ENCODE measurements around the gene LINGO4.

Gene LINGO4

DNA sequence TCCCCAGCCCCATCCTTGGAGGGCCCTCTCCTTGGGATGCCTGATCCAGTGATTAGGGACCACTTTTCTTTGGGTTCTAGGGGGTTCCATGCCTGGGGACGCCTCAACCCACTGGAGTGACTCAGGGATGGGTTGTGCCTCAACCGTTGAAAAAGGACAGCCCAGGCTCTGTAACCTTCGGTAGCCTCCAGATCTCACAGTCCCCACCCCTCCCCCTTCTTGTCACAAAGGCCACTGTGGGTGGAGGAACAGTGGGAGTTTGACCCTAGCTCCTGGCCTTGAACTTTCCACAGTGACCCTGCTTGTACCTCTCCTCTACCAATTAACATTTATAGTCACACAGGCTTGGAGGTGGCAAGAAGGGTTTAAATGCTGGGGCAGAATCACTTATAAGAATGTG, 29.0 kb upstream of the LINGO4 start:
- no peak for DNase-seq (ENCODE audit: low read depth, low spot score)

DNA sequence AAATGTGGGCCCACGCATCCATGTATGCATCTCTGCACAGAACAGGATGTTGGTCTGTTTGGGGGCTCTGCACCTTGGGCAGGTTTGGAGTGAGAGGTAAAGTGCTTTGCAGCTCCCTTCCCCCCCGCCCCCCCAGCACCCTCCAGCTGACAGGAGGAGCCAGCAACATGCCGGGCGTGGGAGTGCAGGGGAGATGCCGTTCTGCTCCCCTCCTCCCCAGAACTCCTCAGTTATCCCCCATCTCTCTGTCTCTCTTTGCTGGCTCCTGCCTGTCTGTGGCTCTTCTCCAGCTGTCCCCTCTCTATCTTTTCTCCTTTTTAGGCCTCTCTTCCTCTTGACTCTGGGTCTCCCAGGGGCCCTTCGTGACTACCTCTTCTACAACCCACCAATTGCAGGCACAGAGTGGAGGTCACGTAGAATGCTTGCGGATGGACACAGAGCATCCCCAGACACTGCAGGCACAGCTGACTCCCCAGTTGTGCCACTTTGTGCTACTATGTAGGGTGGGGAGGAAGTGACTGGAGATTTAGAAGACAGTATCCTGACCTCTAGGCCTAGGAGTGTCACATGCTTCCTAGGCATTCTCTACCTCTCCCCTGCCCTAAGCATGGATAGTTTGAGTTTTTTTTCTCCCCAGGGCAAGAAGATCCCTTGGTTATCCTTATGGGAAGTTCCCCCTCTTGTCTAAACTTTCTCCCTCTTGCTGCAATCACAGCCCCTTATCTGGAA, 28.1 kb upstream of the LINGO4 start:
- no peak for DNase-seq (ENCODE audit: low read depth, low spot score)

DNA sequence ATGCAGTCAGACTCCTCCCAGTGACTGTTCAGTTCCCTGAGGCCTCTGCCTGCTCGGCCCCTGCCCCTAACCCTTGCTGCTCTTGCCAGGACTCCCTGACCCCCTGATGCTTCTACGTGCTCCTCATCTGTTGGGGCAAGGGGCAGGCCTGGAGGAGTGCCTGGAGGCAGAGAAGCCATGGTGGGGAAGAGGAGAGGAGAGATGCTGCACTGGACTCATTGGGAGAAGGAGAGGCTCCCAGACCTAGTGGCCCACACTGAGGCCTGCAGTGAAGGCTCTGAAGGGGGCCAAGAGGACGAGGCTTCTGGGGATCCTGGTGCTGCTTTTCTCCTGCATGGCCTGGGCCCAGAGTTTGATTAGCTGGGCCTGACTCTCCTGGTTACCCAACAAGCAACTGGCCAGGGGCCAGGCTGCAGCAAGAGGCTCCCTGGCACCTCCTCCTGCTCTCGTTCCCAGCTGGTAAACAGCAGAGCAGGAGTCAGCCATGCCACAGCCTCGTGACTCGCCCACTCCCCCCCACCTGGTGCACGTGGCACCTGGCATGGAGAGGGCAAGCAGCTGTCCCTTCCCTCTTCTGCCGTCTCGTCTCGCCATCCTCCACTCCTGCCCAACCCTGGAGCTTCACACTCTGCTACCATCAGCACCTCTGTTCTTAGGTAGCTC, 27.2 kb upstream of the LINGO4 start:
- DNase-seq (ENCODE audit: low read depth, low spot score) = no peak

DNA sequence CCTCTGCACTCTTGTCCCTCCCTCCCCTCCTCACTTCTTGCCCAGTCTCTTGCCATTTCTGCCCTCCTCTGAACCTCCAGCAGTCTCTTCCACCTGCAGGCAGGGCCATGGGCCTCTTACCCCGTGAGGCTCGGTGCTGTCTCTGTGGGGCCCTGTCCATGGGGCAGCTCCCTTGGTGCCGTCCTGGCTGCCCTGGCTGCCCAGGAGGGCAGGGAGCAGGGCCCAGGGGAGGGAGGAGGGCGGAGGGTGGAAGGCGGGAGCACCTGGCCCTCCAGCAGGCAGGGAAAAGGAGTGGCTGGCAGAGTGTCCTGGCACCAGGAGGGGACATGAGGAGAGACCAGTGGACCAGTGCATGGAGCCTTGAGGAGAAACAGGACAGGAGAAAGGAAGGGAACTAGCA, 26.4 kb upstream of the LINGO4 start, which contains the start of gene RORC:
Gene RORC, minus strand, starts transcription at position 198 of the 400 bp plus-strand sequence. Its CDS starts 38 bp downstream, at position 160.
- no peak for DNase-seq (ENCODE audit: low read depth, low spot score)

DNA sequence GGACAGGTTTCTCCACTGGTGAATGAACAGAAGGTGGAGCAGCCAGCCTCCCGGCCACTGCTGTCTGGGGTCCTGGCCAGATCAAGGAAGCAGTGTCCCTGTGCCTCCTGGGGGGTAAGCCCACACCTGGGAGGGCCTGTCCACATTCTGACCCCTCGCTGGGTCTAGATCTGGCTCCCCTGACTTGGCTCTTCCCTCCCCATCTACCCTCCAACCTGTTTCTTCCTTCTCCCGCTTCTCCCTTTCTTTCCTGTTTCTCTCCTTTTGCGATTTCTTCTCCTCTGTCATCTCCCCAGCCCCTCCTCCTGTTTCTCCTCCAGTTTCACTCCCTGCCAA, 26.0 kb upstream of the LINGO4 start:
- DNase-seq (ENCODE audit: low read depth, low spot score) = no peak

DNA sequence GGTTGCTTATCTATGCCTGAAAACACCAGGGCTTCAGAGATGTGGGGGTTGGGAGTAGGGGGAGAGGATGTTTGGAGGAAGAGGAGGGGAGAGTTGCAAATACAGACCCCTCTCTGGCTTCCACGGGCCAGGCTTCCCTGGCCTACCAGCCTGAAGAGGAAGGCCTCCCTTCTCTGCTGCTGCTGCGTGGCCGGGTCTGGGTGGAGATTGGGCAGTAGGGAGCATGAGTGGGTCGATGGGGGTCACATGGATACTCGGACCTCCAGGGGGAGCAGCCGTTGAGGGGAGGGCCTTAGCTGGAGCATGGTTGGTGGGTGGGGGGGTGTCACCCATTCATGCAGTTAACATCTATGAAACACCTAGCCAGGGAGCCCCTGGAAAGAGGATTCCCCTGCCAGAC, 24.8 kb upstream of the LINGO4 start:
- DNase-seq (ENCODE audit: low read depth, low spot score) = no peak

DNA sequence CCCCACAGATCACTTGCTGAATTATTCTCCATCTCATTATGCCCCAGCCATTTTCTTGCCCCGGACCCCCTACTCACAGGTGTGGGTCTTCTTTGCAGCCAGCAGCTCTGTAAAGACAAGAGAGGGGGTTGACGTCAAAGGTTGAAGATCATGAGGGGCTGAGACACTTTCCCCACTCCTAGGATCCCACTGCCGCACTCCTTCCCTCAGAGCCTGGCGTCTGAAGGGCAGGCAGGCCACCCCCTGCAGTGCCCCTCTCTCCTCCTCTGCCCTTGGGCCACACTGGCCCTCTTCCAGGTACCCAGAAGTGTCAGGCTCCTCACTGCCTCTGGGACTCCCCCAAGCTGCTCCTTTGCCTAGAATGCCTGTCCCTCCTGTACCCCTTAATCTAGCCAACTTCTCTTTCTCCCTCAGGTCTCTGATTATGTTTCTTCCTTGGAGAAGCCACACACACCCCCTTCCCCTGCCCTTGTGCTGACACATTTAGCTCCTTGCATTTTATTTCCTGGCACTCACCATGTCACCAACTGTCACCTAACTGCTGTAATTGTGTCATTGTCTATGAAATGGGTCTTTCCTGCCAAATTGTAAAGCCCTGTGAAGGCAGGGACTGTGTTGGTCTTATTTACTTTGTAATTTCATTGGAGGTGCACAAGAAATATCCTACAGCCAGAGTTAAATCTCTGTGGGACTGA, 24.3 kb upstream of the LINGO4 start:
- DNase-seq (ENCODE audit: low read depth, low spot score) = no peak

DNA sequence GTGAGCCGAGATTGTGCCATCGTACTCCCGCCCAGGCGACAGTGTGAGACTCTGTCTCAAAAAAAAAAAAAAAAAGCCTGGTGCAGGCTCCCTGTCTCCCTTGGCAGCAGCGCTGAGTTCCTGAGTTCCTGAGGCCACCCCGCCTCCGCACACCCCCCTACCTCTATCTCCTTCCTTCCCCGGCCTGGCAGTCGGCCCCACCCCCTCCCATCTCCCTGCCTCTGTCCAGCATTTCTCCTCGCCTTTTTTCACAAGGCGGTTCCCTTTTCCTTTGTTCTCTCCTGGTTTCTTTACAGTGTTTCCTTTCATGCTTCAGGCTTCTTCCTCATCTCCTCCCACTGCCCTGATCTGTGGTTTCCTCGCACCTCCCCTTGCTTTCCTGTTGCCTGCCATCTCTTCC, 23.7 kb upstream of the LINGO4 start:
- DNase-seq (ENCODE audit: low read depth, low spot score) = peak; percentile 88

DNA sequence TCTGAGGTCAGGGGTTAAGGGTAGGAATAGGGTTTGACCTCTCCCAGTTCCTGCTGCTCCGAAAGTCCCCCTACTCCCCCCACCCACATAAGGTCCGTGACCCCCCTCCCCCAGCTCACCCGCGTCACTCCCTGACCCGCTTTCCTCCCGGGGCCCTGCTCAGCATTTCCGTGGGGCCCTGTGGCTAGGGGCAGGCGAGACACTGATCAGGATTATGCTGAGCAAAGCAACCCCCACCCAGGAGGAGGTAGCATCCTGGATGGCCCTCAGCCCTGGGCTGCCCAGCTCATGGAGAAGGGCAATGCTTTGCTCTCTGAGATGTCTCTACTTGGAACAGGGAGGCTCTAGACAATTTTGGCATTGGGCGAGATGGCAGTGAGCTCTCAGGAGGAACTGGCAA, 22.6 kb upstream of the LINGO4 start:
- DNase-seq (ENCODE audit: low read depth, low spot score) = no peak

DNA sequence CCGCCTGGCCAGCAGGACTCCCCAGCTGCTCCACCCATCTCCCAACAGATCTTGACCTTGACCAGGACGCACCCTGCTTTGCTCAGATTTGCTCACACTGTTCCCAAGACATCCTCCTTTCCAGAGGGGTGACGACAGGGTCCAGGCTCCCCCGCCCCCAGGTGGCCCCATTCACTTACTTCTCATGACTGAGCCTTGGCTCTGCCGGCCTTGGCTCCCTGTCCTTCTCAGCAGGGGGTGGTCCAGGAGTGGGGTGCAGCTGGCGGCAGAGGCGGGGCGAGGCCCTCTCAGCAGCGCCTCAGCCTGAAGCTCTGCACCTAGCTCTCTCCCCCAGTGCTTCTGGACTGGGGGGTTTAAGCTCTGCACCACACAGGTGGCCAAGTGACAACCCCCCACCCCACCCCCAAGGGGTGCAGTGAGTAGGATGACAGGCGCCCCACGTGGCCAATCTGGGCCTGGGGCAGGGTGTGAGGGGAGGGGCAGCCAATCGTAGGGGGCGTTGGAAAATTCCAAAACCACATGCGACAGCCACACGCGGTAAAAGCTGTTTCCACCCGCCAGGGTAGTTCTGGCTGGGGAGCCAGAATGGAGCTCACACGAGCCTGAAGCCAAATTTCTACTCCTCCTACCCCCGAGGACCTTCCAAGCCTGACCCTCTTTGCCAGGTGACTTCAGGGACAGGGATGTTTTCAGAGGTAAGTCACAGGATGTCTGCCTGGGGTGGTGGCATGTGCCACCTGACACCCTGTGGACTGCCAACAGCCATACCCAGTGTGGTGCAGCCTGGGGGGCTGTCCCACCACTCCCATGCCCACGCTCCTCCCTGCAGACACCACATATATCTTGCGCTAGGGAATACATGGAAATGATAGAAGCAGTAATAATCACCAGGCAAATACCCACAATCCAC, 20.8 kb upstream of the LINGO4 start:
- DNase-seq (ENCODE audit: low read depth, low spot score) = no peak

DNA sequence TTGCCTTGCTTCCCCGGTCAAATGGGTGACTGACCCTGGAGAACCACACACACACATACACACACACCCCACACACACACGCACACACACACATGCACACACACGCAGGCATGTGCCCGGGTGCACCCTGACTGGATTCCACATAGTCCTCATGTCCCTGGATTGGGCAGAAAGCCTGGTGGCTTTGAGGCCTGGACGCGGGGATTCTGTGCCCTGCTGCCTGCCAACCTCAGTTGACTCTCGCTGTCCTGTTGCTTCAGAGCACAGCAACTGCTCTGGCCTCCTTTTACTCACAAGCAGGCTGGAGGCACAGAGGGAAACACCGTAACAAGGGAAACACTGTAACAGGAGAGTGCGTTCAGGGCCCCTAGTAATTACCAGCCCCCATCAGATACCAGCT, 20.0 kb upstream of the LINGO4 start:
- DNase-seq (ENCODE audit: low read depth, low spot score) = no peak

DNA sequence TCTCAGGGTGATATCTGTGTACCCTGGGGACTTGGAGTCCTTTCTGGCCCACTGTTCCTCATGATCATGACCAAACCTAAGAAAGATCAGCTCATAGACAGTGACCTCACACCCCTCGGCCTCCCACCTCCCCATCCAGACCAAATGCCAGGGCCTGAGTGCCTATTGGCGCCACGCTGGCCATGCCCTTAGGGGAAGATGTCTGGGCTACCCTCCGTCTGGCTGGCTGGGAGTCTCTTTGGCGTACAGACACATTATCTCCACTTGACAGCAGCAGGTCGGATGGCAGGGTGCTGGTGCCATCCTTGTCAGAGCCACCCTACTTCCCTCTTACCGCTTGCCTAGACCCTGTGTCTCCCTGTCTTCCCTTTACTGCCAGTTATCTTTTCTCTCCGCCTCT, 18.0 kb upstream of the LINGO4 start:
- no peak for DNase-seq (ENCODE audit: low read depth, low spot score)

DNA sequence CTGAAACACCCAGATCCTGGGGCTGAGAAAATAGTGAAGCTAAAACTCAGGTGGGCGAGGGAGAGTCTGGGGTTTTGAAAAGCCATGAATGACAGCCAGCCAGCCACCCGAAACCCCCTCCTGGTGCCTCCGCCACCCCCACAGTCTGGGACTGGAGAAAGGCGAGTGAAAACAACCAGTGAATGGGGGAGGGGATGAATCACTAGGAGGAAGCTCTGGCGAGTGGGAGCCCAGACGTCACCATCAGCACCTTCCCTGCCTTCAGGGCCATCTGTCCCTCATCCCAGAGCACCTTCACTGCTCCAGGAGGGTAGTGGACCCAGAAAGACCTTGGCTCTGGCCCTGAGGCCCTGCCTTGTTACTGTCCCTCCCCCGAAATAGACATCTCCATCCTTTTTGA, 17.2 kb upstream of the LINGO4 start:
- no peak for DNase-seq (ENCODE audit: low read depth, low spot score)

DNA sequence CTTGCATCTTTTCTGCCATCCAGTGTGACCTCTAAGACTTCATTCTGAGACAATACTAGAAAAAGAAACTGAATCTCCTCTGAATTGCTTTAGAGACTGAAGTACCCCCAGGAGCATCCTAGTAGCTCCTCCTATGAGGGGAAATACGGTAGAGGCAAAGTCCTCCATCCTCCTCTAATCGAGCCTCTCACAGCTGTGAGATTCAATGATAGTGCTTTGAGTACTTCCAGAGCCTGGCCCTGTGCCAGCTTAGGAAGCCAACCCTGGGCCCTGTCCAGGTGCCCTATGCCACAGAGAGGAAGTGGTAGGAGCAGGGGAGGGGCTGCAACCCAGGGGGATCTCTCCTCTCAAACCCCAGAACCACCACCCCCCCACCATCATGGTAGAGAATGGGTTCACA, 15.7 kb upstream of the LINGO4 start:
- DNase-seq (ENCODE audit: low read depth, low spot score) = no peak

DNA sequence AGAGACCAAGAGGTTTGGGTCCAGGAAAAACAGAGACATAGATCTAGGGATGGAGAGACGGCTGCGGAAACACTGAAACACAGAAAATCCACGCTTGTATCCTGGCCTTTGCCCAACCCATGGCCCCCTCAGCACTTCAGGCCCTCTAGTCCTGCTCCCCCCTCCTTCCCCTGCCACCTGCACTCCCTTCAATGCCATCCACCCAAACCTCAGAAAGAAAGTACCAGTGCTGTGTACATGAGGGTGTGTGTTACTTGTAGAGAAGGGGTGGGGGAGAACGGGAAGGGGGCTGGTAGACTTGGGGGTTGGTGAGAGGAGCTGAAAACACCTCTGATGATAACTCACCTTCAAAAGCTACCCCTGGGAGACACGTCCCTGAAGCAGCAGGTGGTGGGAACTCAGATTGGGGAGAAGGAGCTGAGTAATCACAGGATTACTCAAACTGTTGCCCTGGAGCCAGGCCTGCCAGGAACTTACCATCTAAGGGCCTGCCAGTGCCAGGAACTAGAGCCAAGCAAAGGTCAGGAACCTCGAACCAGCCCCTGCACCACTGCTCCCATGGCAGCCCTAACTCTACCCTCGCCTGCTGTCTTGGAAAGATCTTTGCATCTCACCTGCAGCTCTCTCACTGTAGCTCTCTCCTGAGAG, 14.9 kb upstream of the LINGO4 start:
- DNase-seq (ENCODE audit: low read depth, low spot score) = no peak

DNA sequence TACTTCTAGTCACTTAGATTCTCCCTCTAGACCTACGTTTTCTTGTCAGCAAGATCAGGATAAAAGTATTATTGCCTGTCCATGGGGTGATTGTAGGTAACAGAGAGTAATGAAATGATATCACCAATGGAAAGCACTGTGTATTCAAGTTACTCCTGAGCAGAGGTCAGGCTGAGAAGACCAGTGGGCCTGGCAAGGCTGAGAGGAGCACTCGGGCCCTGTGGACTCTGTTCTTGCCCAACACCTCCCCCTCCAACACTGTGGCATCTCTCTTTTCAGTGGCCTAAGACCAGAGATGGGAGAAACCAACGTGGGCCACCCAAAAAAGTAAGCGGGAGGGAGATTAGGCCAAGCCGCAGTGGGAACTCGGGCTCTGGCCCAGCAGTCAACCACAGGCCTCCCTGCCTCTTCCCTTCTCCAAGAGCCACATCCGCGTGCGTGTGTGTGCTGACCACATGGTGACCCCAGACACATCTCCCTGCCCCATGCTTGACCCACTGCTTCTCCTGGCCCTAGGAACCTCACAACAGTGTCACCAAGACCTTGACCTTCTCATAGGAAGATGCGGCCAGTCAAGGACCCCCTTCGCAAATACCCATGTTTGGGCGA, 14.1 kb upstream of the LINGO4 start:
- no peak for DNase-seq (ENCODE audit: low read depth, low spot score)

DNA sequence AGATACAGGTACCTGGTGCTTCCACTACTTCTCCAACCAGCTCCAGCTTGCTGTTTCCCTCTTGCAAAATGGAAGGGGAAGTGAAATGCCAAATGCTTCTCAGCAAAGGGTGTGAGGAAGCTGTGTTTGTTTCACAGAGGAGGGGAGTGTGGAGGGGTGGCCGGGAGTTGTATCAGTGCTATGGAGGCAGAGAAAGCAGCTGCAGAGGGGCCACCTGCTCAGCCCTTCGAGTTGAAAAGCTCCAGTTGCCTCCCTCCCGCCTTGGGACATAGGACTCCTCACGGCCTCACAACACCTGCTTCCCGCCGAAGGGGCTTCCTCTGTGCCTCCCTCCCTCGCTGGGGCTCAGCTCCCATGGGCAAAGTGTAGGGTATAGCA, 12.1 kb upstream of the LINGO4 start:
- no peak for DNase-seq (ENCODE audit: low read depth, low spot score)

DNA sequence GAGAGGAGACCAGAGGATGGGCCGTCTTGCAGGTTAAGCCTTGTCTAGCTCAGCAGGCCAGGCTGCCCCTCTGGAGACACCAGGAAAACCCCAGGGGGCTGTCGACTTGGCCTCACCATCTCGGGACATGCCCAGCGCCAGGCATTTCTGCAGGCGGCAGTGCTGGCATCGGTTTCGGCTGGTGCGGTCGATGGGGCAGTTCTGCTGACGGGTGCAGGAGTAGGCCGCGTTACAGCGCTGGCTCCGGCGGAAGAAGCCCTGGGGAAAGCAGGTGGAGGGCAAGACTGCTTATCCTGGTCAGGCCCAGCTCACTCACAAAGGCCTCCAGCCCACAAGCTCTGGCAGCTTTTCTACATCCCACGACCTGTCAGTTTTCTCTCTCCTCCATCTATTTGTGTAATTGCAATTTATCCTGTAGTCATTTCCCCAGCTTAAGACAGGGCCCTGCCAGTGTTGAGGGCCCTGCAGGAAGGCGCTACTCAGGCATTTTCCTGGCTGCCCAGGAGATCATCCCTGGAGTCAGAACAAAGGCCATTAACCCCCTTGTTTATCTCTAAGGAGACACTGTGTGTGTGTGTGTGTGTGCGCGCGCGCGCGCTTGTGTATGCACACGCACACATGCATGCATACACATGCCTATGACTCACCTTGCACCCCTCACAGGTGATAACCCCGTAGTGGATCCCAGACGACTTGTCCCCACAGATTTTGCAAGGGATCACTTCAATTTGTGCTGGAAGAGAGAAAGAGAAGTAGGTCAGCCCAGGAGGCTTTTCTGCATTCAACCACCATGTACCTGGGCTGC, 11.5 kb upstream of the LINGO4 start:
- no peak for DNase-seq (ENCODE audit: low read depth, low spot score)

DNA sequence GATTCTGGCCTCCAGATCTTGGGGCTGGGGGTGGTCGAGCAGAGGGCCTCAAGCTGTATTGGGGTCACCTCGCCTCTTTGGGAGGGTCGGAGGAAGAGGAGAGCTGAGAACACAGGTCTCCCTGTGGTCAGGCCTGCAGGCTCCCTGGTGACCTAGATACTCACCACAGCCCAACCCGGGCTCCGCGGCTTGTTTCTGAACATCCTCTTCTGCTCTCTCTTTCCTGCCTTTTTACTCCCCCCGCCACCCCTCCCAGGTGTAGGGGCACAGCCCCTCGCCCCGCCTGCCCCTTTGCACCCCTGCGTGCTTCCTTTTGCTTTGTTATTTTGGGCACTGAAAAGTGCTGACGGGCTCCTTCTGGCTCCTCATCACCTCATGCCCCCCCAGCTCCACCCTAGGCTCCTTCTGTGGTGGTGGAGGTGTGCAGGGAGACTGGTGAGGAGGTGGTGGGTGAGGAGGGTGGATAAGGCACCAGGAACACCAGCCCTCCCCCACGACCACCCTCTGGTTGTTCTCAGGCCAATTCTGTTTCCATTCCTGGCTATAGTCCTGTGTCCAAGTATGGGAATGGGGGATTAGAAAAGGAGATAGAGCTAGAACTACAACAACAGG, 10.6 kb upstream of the LINGO4 start:
- no peak for DNase-seq (ENCODE audit: low read depth, low spot score)

Data from ELF-1 (cell line).